ENCODE results near the gene LMF1. TPM values are rescaled to one million over a fixed set of nuclear protein-coding genes. Genes with fewer than 3 reads are reported as not detected.

Gene LMF1
- total and polyA plus RNA-seq, 9 of the 15 experiments (the other 6 are each of a cell fraction or from before 2014, with no cell fraction given) = 0.11 to 1.6 (median 0.55) TPM; not detected in 1

DNA sequence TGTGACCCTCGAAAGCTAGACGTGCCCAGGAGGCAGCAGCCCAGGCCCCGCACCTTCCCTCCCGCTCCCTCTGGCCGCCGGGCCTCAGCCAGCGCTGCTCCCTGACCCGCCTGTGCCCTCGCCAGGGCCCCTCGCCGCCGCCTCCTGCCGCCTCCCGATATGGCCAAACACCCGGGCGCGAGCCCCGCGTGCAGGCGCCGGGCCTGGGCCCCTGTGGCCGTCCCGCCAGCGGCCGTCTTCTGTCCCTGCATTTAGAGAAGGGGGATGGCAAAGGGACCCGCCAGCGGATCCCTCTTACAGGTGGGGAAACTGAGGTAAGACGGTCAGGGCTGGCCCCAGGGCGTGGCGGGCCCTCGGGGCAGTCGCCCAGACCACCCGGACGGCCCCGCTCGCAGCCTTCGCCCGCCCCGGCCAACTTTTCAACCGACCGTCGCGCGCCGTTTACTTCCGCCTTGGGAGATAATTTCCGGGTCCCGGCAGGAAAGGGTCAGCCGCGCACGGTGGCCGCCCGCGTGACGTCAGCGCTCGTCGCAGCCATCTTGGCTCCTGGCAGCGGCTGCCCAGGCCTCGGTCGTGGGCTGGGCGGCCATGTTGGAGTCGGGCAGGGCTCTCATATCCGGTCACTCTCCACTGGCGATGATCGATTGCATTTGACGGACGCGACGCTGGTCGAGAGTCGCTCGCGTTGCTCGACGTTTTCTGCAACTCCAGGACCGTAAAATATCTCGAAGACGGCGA, 163.3 kb downstream of the LMF1 start:
- ATAC-seq = peak; percentile 98
- Histone ChIP-seq H3K79me2 (ENCODE audit: control insufficient read depth, insufficient read depth, low read length) (peaks cover 6% of the 10 kb centered on the region; the same call in 2 of the 3 replicates), H3K9ac (ENCODE audit: insufficient read depth in 1 of 2, low read depth in 2 of 2, low read length in 2 of 2) (peak overlapping the region; percentile 94 to 97), H2AFZ (ENCODE audit: low read depth, low read length) (peak overlapping the region; percentile 100), H3K27ac (ENCODE audit: extremely low read depth, low read depth, low read length) (peak overlapping the region; percentile 95), H3K9me1 (ENCODE audit: control insufficient read depth, insufficient read depth, low read length) (no peaks in the 10 kb centered on the region), H3K9me3 (replicated peaks; ENCODE audit: control insufficient read depth, insufficient read depth, low read depth, low read length) (no peaks in the 10 kb centered on the region), H3K27me3 (ENCODE audit: control insufficient read depth in 2 of 2, insufficient read depth in 2 of 2, low read length in 2 of 2) (peaks cover 7 to 19% of the 10 kb centered on the region in 2 experiments; a peak in 4 of 5 replicates), H3K4me3 (peak overlapping the region; percentile 98), H3K4me2 (ENCODE audit: insufficient read depth, low read length) (peak overlapping the region; percentile 96), H4K20me1 (replicated peaks; ENCODE audit: control insufficient read depth, insufficient read depth, low read length) (peaks cover 2% of the 10 kb centered on the region; the same call in 1 of the 2 replicates), H3K36me3 (ENCODE audit: control insufficient read depth, insufficient read depth, low read length) (no peaks in the 10 kb centered on the region), H3K4me1 (replicated peaks in 1 of 2; ENCODE audit: control insufficient read depth in 2 of 2, insufficient read depth in 2 of 2, low read length in 2 of 2) (peaks cover 4 to 65% of the 10 kb centered on the region in 2 experiments; a peak in 4 of 5 replicates)
- BruUV-seq (replicated peaks) = TSS peak; percentile 85
- DNase-seq (ENCODE audit: extremely low read depth in 1 of 4, low spot score in 3 of 4) = peak; percentile 94 to 98 (median 96)
- POLR2A ChIA-PET = interaction anchor here (0.8 to 1.1 kb wide), 4 partner anchors 86 to 95 kb away, joined by 3 to 5 read pairs (median 3); partner anchors contain the start of gene ANTKMT
- in situ Hi-C loops (cut with MboI) = no loop called here
- under 1% methylated on average over 65 of the region's 80 CpGs for WGBS (ENCODE audit: insufficient coverage, low coverage, missing lambda C conversion rate)
- FAIRE-seq = peak; percentile 99
- CTCF ChIA-PET (ENCODE audit: low intra/inter-chr PET ratio) = interaction anchor here (0.5 kb wide), 1 partner anchor 241 kb away, joined by 3 read pairs; no protein-coding TSS in a partner anchor
- intact Hi-C loops (cut with micrococcal nuclease) = loop anchor here (5.0 kb wide), 1 partner anchor 95 kb away; no protein-coding TSS in a partner anchor
- no peak for TF ChIP-seq RFX7 (CRISPR knock-in tag; IDR thresholded peaks at IDR 0.05)
- TF ChIP-seq ZNF780A (CRISPR knock-in tag; IDR thresholded peaks at IDR 0.05) = no peak
- TF ChIP-seq HMG20A (CRISPR knock-in tag; conservative IDR thresholded peaks at IDR 0.05) = no peak
- no peak for TF ChIP-seq TOE1 (IDR thresholded peaks at IDR 0.05; ENCODE audit: borderline replicate concordance)
- TF ChIP-seq TOE1 (CRISPR knock-in tag; IDR thresholded peaks at IDR 0.05; ENCODE audit: borderline replicate concordance, low read depth) = no peak
- no peak for TF ChIP-seq POLR3A (IDR thresholded peaks at IDR 0.05; ENCODE audit: borderline replicate concordance, extremely low read depth, insufficient read depth, insufficient read length)
- no peak for TF ChIP-seq THRAP3 (IDR thresholded peaks at IDR 0.05; ENCODE audit: borderline replicate concordance)
- peak; percentile 54 for TF ChIP-seq CCNT2 (IDR thresholded peaks at IDR 0.05; ENCODE audit: borderline replicate concordance, extremely low read depth, insufficient read length, low read depth, low read length)
- no peak for TF ChIP-seq LARP7 (IDR thresholded peaks at IDR 0.05)
- peak; percentile 95 for TF ChIP-seq ZBTB17 (CRISPR knock-in tag; IDR thresholded peaks at IDR 0.05)
- peak; percentile 56 for TF ChIP-seq NFIC (IDR thresholded peaks at IDR 0.05)
- no peak for TF ChIP-seq YBX1 (IDR thresholded peaks at IDR 0.05)
- TF ChIP-seq KAT8 (IDR thresholded peaks at IDR 0.05; ENCODE audit: low read depth) = no peak
- TF ChIP-seq MED1 (CRISPR knock-in tag; IDR thresholded peaks at IDR 0.05; ENCODE audit: borderline replicate concordance) = no peak
- no peak for TF ChIP-seq HOXB6 (CRISPR knock-in tag; IDR thresholded peaks at IDR 0.05; ENCODE audit: borderline replicate concordance)
- TF ChIP-seq, protein P1, sequence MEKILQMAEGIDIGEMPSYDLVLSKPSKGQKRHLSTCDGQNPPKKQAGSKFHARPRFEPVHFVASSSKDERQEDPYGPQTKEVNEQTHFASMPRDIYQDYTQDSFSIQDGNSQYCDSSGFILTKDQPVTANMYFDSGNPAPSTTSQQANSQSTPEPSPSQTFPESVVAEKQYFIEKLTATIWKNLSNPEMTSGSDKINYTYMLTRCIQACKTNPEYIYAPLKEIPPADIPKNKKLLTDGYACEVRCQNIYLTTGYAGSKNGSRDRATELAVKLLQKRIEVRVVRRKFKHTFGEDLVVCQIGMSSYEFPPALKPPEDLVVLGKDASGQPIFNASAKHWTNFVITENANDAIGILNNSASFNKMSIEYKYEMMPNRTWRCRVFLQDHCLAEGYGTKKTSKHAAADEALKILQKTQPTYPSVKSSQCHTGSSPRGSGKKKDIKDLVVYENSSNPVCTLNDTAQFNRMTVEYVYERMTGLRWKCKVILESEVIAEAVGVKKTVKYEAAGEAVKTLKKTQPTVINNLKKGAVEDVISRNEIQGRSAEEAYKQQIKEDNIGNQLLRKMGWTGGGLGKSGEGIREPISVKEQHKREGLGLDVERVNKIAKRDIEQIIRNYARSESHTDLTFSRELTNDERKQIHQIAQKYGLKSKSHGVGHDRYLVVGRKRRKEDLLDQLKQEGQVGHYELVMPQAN (IDR thresholded peaks at IDR 0.05; ENCODE audit: borderline replicate concordance) = peak; percentile 24; the same call in 1 of the 2 replicates
- no peak for TF ChIP-seq ASH1L (IDR thresholded peaks at IDR 0.05; ENCODE audit: borderline replicate concordance, low read depth, partially characterized antibody)
- TF ChIP-seq ZNF175 (CRISPR knock-in tag; IDR thresholded peaks at IDR 0.05; ENCODE audit: low read depth) = peak; percentile 83; the same call in 1 of the 2 replicates
- TF ChIP-seq, protein P2, sequence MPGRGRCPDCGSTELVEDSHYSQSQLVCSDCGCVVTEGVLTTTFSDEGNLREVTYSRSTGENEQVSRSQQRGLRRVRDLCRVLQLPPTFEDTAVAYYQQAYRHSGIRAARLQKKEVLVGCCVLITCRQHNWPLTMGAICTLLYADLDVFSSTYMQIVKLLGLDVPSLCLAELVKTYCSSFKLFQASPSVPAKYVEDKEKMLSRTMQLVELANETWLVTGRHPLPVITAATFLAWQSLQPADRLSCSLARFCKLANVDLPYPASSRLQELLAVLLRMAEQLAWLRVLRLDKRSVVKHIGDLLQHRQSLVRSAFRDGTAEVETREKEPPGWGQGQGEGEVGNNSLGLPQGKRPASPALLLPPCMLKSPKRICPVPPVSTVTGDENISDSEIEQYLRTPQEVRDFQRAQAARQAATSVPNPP (IDR thresholded peaks at IDR 0.05; ENCODE audit: borderline replicate concordance, insufficient read depth, insufficient read length) = no peak
- TF ChIP-seq MECOM (CRISPR knock-in tag; IDR thresholded peaks at IDR 0.05) = no peak

Data from K562 (cell line).